Hematopoietic multipotent progenitor cell treated with erythropoietin and hydrocortisone succinate and interleukin-3 and kit ligand, for 6 days (in vitro differentiated cells): ENCODE data around the gene CES5A.
A peak's percentile ranks its signal among the peaks of the same experiment; 100 is the strongest.
"Not testable (repeated sequence)": the region's sequence is repeated elsewhere in the genome, so short reads cannot be mapped to it uniquely, and the experiment has no call there.

Experiments
- DNase-seq: peaks from one replicate; pipeline ENCODE4 v3.0.0-alpha.2; 2015

The CES5A gene

DNA sequence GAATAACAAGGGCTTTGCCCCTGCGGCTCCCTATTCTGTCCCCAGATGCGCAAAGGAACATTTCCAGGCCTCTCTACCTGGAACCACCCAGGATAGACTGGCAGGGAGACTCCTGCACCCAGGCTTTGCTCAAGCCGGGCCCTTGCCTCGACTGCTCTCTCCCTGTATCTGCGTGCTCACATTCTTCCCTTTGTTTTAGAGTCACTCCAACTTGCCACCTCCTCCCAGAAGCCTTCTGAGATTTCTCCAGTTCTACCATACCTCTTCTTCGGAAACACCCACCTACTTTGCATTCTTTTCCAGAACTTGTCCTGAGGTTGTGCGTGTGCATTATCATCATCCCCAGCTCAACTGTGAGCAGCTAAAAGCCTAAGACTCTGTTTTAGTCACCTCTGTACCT, 3.0 kb downstream of the CES5A start:
- DNase-seq: no peak

DNA sequence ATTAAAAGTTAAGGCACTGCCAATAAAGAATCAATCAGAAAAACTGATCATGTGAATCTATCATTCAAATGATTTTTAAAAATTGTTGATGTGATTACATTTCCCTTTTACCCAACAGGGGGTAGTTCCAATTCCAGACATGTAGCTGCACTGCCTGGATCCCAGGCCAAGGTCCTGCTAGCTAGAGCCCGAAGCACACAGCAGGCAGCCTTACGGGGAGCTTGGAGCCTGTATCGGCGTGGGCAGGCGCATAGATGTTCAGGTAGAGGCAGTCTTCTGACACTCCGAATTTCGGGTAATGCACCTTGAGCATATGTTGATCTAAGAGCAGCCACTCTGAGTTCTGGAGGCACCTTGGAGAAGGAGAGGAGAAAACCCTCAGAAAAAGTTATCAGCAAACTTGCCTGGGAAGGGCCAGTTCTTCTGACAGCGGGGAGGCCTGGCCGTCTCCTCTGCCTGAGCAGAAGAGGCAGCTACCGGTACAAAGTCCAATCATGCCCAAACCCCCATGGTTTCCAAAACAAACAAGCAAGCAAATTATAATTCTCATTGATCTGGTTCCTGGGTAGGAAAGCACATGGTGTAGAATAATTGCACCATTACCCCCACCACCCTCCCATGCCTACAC, 3.6 kb downstream of the CES5A start:
- DNase-seq: no peak

DNA sequence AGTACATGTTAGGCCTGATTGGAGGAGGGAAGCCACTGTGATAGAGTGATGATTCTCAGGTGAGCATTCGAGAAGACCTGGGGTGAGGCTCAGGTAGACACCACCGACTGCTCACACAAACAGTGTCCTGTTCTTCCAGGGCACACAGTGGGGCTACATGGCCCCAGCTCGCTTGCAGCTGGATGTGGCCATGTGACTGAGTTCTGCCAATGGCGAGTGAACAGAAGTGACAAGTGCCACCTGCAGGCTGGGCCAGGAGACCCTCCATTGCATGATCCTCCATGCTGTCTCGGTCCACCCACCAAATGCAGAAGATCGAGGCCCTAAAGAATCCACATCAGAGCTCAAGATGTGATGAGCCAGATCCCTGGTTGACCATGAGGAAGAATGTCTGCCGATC, 6.2 kb downstream of the CES5A start:
- DNase-seq: no peak

DNA sequence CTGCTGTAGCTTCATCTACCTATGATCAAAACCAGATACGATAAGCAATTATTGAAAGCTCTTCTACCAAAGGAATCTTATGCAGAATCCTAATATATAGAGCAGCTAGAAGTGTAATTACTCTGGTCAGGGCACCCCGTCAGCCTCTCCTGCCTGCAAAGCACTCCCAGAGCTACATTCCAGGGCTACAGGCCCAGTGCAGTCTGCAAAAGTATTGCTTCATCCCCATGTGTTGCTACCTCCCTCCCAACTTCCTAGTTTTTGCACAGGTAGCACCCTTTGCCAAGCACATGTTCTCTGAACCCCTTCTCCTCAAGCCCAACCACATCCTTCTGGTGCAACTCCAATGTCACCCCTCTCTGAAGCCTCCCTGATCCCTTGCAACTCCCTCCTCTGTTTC, 7.0 kb downstream of the CES5A start:
- no peak for DNase-seq

DNA sequence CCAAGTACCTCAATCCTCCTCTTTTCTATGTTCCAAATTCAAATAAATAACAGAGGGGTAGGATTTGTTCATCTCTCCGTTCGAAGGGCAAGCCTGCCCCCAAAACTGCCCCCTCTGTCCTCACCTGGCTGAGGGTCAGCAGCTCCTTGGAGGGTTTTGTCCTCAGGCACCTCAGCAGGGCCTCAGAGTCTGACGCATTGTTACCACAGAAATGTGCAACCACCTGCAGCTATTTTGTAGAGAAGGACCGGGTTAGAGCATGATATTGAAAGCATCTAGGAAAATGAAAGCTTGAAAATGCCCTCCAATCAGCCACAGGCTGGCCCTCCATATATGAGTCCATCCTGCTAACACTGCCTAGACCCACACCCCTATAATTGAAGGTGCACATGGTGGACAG, 13.9 kb downstream of the CES5A start:
- DNase-seq: no peak

DNA sequence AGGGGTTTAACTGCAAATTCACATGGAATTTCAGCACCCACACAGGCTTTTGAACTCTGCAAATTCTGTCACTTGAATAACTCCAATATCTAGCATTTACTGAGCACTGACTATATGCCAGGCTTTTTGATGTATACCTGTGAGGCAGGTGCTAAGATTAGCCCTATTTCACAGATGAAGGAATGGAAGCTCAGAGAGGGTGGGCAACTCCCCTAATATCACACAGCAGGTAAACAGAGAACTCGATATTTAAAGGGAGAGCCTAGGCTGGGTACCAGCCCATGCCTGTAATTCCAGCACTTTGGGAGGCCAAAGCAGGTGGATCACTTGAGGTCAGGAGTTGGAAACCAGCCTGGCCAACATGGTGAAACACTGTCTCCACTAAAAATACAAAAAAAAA, 17.5 kb downstream of the CES5A start:
- DNase-seq: not testable (repeated sequence)

DNA sequence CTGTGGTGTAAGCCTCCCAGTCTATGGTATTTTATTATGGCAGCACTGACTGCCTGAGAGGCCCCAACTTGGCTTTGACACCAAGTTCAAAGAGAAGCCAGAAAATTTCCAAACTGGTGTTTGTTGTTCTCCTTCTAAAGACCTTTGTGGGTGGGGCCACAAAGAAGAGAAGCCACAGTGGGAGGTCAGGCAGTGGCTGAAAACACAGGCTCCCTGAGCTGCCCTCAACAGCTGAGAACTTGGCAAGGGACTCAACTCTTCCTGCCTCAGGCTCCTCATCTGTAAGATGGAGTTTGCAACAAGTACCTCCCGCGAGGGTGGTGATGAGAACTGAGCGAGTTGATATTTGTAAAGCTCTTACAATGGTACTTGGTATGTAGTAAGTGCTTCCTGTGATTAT, 18.2 kb downstream of the CES5A start:
- DNase-seq: no peak

DNA sequence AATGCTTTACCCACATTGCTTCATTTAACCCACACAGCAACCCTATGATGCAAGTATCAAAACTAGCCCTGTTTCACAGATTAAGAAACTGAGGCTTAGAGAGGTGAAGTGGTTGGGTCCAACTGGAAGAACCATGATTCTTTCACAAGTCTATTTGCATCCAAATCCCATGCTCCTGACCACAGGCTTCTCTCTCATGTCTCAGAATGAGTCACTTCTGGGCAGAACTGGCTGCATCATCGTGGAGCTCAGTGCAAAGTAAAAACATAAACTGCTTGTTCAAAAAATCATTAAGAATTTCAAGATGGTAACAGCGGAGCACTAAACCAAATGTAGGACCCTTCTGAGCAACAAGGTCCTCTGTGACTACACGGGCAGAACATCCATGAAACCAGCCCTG, 22.1 kb downstream of the CES5A start:
- no peak for DNase-seq

DNA sequence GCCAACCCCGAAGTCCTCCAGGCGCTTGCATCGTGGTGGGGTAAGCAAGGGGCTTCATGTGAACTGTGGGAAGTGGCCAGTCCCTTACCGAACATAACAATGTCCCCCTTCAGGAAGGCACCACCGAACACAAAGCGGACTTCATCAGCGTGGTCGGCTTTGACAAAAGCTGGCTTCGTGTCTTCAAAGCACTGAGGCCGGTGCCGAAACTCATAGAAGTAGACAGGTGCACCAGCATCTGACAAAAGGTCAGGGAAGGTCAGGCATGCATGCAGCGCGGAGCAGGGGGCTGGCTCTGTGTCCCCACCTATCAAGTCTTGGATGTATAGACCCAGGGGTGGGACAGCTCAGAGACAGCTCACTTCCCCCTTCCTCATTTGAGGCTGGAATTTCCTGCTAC, 25.6 kb downstream of the CES5A start:
- no peak for DNase-seq

DNA sequence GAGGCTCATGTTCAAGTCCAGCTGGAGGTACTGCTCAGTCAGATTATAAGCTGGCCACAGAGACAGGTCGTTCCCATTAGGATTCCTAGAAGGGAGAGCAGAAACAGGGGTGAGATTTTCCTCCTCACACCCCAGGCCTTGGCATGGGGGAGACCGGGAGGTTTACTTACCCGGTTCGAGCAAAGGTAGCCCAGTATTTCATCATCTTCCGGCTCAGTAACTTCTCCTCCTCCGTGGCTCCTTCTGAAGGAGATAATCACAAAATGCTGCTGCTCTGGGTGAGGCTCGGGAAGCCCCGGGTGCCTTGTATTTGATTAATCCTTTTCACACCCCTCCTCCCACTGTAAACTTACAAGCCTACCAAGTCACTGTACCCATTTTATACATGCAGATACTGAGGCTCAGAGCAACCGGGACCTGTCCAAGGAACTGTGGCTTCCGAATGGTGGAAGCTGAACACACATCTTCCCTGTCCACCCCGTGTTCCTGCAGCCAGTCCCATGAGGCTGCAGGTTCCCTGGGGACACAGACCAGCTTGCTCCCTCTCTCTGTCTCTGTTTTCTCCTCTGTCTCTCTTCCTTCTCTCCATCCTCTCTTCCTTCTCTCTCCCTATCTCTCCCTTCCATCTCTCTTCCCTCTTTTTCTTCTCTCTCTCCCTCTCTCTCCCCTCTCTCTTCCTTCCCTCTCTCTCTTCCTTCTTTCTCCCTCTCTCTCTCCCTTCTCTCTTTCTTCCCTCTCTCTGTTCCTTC, 28.4 kb downstream of the CES5A start:
- DNase-seq: no peak

DNA sequence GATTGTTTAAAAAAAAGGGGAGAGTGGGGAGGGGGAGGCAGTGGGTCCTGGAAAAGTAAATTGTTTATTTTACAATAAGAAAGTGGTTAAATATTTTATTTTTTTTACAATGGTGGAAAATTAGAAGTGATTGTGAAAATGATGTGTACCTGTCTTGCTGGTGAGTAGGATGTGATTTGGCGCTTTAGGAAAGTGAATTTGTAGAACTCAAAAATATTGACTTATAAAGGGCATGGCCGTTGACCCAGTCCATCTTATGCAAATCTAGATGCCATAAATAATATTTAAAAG, 32.1 kb downstream of the CES5A start:
- no peak for DNase-seq

DNA sequence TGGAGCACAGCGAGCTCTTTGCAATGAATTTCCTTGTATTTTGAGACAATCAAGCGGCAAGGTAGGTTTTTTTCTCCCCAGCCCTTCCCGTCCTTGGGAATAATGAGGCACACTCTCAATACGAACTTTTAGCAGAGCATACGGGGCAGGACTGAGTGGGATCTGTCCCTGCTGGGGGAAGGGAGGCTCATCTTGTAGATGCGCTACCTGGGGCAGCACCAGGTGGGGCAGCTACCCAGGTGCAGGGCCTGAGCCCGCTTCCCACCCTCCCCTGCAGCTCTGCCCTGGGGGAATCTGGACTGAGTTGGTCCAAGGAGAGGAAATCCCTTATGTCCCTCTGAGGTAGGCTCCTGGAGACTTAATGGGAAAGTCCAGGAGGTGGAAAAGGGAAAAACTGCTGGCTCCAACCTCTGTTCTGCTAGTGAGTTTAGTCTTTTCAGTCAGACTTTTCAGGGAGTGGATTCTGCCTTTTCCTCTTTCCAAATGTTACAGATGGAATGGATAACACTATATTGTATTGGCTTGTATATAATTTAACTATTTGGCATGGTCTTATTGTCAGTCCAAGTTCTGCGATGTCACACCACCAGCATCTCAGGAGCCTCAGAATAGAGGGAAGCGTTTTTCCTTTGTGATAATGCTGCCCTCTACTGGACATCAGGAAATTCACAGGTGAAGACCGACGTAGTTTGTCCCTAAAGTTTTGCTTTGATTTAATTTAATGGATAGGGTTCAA, 32.6 kb downstream of the CES5A start:
- DNase-seq: peak; percentile 75

DNA sequence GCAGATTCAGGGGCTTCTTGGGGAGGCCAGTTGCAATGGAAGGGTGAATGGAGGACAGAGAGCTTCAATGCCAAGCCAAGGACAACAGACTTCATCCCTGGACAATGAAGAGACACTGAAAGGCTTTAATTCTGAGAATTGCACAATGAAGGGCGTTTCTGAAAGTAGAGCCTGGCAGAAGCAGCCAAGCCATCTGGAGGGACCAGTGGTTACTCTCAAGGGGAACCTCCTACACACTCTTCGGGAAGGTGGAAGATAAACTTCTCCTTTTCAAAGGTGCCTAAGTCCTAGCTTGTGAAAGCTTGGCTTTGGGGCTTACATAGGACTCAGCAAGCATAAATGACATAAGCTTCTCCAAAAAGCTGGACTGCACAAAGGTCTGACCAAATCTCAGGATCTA, 36.1 kb downstream of the CES5A start:
- DNase-seq: peak; percentile 20

DNA sequence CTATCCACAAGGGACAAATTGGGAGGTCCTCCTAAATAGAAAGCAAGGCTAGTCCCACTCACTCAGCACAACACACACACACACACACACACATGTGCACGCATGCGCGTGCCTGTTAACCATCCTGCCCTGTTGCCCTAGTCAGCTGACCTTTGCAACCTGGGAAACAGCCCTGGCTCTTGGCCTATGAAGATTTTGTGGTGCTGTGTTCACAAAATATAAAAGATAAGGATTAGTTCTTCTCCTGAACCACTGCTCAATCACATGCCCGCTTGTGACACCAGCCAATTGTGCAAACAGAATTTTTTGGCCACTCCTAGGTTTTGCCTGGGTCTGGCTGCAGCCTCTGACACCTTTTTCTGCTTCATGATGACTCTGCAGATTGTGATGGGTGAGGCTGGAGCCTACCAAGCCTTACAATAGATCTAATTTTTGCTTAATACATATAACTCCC, 39.0 kb downstream of the CES5A start:
- DNase-seq: peak; percentile 52

DNA sequence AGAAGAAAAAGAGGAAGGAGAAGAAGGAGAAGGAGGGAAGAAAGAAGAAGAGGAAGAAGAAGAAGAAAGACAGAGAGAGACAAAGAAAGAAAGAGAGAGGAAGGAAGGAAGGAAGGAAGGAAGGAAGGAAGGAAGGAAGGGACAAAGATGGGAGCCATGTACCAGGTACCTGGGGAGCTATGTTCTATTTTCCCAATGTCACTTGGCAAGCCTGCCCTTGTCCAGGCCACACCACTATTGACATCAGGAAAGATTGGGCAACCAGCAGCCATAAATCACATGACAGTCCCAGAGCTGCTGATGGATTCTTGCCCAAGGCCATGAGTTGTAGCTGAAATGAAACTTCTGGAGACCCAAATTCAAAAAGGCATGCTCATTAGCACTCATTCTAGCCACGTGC, 39.6 kb downstream of the CES5A start:
- DNase-seq: peak; percentile 15

DNA sequence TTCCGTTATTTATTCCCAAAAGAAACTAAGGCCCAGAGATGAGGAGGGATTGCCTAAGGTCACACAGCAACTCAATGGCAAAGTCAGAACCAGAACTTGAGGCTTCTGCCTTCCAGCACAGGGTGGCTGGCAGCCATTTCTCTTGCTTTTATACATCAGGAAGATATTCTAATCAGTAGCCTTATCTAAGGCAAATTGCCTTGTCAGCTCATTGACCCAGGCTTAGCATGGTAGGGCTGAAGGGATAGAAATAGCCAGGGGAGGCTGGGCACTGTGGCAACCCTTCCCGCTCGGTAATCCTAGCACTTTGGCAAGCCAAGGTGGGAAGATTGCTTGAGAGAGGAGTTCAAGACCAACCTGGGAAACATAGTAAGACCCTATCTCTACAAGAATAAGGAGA, 40.0 kb downstream of the CES5A start:
- not testable (repeated sequence) for DNase-seq

DNA sequence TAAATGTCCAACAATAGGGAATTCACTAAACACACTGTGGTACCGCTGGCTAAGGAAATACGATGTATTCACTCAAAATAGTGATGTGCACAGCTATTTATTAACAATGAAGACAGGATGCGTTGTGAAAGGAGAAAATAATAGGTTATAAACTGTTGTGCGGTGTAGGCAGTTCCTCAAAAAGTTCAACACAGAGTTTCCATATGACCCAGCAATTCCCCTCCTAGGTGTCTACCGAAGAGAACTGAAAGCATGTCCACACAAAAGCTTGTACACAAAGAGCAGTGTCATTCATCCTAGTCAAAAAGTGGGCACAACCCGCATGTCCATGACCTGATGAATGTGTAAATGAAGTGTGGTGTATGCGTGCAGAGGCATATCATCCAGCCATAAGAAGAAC, 41.1 kb downstream of the CES5A start:
- no peak for DNase-seq

DNA sequence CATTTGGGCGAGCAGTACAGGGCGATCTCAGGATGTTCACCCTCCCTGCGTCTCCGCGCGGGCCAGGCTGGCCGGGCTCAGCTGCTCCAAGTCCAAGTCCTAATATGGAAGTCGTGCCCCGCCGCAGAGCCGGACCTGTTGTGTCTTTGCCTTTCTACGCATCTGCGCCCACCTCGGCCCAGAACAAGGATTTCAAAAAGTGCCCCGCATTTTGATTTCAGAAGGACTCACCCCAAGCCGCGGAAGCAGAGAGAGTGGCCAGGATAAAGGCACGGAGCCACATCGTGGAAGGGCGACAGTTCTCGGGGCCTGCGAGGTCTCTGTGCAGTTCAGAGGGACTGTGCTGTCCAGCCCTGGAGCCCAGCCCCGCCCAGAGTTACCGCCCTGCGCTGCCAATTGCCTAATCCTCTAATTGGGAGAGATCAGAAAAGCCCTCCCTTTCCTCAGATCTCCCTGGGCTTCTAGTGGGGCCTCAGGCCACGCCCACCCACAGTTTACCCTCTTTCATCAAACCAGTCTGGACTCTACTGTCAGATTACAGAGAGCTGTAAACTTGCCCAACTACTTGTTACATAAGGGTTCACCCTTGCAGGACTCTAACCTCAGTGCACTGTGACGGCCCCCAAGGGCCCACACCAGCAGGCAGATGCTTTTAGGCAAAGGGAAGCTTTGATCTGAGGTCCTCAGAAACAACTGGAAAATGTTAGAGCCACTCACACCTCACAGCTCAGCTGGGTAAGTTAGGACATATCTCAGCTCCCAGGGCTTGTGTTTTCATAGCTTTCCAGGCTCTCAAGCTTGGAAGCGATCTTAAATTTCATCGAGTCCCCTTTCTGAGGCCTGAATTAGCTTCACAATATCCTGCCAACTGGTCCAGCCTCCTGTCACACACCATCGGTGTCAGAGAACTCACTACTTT, 42.1 kb downstream of the CES5A start, which contains the start of gene CES1:
TSS of gene CES1 (minus strand) at position 324 of the 919 bp plus-strand sequence. CDS start at position 283, 41 bp downstream.
- peak; percentile 18 for DNase-seq

DNA sequence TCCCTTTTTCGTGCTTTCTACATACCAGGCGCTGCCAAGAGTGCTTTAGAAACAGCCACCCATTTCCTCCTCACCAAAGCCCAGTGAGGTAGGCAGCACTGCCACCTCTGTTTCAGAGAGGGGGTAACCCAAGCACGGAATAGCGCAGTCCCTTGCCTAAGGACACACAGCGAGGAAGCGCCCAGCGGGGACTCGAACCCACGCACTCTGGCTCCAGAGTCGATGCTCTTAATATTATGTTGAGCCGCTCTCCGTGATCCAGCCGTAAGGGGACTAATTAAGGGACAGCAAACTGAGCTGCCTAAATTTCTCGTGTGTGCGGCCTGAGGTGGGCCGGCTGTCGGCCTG, 42.8 kb downstream of the CES5A start:
- no peak for DNase-seq

DNA sequence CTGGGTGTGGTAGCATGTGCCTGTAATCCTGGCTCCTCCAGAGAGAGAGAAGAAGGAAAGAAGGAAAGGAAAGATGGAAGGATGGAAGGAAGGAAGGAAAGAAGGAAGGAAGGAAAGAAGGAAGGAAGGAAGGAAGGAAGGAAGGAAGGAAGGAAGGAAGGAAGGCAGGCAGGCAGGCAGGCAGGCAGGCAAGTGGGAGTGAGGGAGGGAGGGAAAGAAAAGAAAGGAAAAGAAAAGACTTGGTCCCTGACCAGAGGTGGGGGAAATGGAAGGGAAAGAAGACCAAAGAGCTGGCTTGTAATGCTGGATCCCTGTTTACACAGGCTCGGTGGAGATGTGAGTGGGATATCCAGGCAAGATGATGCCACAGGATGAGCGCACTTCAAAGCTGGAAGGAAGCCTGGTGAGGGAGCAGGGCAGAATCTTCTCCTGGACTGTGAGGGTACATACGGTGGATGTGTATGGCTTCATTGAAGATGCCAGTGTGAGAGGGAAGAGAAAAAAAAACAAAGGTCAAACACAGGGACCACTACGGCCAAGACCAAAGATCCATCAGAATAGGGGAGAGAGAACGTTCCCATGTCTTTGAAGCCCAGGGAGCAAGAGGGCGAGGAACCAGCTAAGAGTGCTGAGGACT, 44.4 kb downstream of the CES5A start:
- no peak for DNase-seq

DNA sequence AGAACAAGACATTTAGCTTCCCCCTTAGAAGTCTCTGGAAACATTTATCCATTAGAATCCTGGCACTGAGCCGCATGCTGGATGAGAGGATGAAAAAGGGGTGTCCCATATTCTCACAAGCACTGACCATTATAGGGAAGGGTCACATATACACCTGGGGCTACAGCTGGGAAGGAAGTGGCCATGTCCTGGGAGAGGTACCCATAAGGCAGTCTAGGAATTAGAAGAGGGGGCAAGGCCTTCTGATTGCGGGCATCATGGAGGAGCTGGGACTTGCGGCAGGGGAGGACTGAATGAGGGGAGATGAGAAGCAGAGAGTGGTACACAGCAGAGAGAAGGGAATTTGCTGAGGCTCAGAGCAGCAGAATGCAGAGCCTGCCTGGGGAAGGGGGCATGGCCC, 45.9 kb downstream of the CES5A start:
- DNase-seq: not testable (repeated sequence)

DNA sequence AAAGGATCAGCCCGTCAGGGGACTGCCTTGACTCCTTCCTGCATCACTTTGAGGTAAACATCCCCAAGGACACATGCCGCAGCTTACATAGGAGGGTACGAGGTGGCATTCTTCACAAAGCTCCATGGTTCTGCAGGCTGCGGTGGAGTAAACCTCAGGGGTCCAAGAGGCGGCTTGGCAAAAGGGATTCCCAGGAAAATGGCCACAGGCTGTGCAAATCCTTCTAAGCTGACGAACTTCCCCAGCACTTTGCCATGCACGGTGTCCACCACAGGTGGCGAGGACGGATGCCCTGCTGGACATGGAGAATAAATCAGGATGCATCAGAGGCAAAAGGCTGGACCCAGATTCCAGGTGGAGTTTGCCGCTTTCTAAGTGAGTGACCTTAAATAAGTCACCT, 46.5 kb downstream of the CES5A start:
- DNase-seq: no peak
